T-helper 17 cell (primary cell): Measurements from ENCODE around the gene PTPRD. TPM values are rescaled to one million over a fixed set of nuclear protein-coding genes. Genes with fewer than 3 reads are reported as not detected.

Experiments used
- ATAC-seq: fragments of 150-1000 bp; cut with Tn5 transposase; 2 replicates; pipeline ENCODE4 v1.10.0; 2021; ENCODE audit warnings: mild to moderate bottlenecking, moderate library complexity
- DNase-seq, 3 donors: peaks; one replicate each; pipeline versions ENCODE4 v3.0.0 to v3.0.0-alpha.2; 2020 to 2021
- H3K9me3 ChIP-seq: one replicate; pipeline ENCODE4 v1.7.0; 2013; ENCODE audit warnings: low read length, mild to moderate bottlenecking; ENCODE audit not compliant: control insufficient read depth, poor library complexity, severe bottlenecking
- H3K27ac Mint-ChIP-seq: one replicate; pipeline ENCODE4 v1.8.0; 2022; ENCODE audit warnings: mild to moderate bottlenecking, moderate library complexity, mixed read lengths
- H3K27me3 Mint-ChIP-seq: one replicate; pipeline ENCODE4 v1.8.0; 2022; ENCODE audit warnings: mixed read lengths
- H3K36me3 Mint-ChIP-seq: one replicate; pipeline ENCODE4 v1.8.0; 2022; ENCODE audit warnings: low read depth, mixed read lengths
- H3K4me1 Mint-ChIP-seq: one replicate; pipeline ENCODE4 v1.8.0; 2022; ENCODE audit warnings: mild to moderate bottlenecking, mixed read lengths
- H3K4me3 Mint-ChIP-seq: one replicate; pipeline ENCODE4 v1.8.0; 2022; ENCODE audit warnings: mild to moderate bottlenecking, moderate library complexity, mixed read lengths
- total RNA-seq, 4 donors: library from RNA in 2 of 4; stranded (reverse) in 2 of 4; gene quantifications; one replicate each; pipeline ENCODE4 v1.2.3 and lab custom pipeline; 2022 to 2026

Gene PTPRD
- total RNA-seq, 2 donors from 2014 or later, result not detected

GRCh38 chr9:9560382-9561035, 1052.3 kb downstream of the PTPRD start:
- H3K27ac Mint-ChIP-seq, result no peak overlapping the region
- H3K4me3 Mint-ChIP-seq, result no peak overlapping the region
- no peaks in the 10 kb centered on the region for H3K36me3 Mint-ChIP-seq
- H3K4me1 Mint-ChIP-seq, result no peaks in the 10 kb centered on the region
- ATAC-seq (no peak), DNase-seq (no peak)
- H3K9me3 ChIP-seq, result no peaks in the 10 kb centered on the region
- H3K27me3 Mint-ChIP-seq, result no peaks in the 10 kb centered on the region

- Mint-ChIP-seq H3K4me3 (no peak overlapping the region), H3K36me3 (no peaks in the 10 kb centered on the region), H3K27ac (no peak overlapping the region), H3K4me1 (no peaks in the 10 kb centered on the region), H3K27me3 (no peaks in the 10 kb centered on the region)
- no peaks in the 10 kb centered on the region for H3K9me3 ChIP-seq
- ATAC-seq (no peak), DNase-seq (no peak)
Observed at GRCh38 chr9:9558907-9559306, 1053.9 kb downstream of the PTPRD start.

GRCh38 chr9:9557804-9558334, 1054.9 kb downstream of the PTPRD start:
- no peak overlapping the region for H3K27ac Mint-ChIP-seq
- H3K36me3 Mint-ChIP-seq, result no peaks in the 10 kb centered on the region
- no peaks in the 10 kb centered on the region for H3K9me3 ChIP-seq
- H3K27me3 Mint-ChIP-seq, result no peaks in the 10 kb centered on the region
- H3K4me3 Mint-ChIP-seq, result no peak overlapping the region
- DNase-seq, result no peak
- ATAC-seq, result no peak
- H3K4me1 Mint-ChIP-seq, result no peaks in the 10 kb centered on the region

GRCh38 chr9:9556865-9557803, 1055.7 kb downstream of the PTPRD start:
- H3K27me3 Mint-ChIP-seq, result no peaks in the 10 kb centered on the region
- no peaks in the 10 kb centered on the region for H3K36me3 Mint-ChIP-seq

GRCh38 chr9:9552665-9553064, 1060.1 kb downstream of the PTPRD start:
- H3K27me3 Mint-ChIP-seq, result no peaks in the 10 kb centered on the region
- no peaks in the 10 kb centered on the region for H3K9me3 ChIP-seq
- H3K4me1 Mint-ChIP-seq, result no peaks in the 10 kb centered on the region
- ATAC-seq (no peak), DNase-seq (no peak)
- no peak overlapping the region for H3K4me3 Mint-ChIP-seq
- H3K27ac Mint-ChIP-seq, result no peak overlapping the region
- H3K36me3 Mint-ChIP-seq, result no peaks in the 10 kb centered on the region

More at GRCh38 chr9:9556865-9557803, 1055.7 kb downstream of the PTPRD start:
- H3K9me3 ChIP-seq, result no peaks in the 10 kb centered on the region
- no peak overlapping the region for H3K27ac Mint-ChIP-seq
- H3K4me3 Mint-ChIP-seq, result no peak overlapping the region
- ATAC-seq, result no peak
- H3K4me1 Mint-ChIP-seq, result no peaks in the 10 kb centered on the region
- DNase-seq, result no peak

- Mint-ChIP-seq H3K27ac (no peak overlapping the region), H3K4me3 (no peak overlapping the region), H3K4me1 (no peaks in the 10 kb centered on the region), H3K27me3 (no peaks in the 10 kb centered on the region), H3K36me3 (no peaks in the 10 kb centered on the region)
- no peaks in the 10 kb centered on the region for H3K9me3 ChIP-seq
- DNase-seq (no peak), ATAC-seq (no peak)
Observed at GRCh38 chr9:9538766-9539165, 1074.0 kb downstream of the PTPRD start.

GRCh38 chr9:9538356-9538755, 1074.4 kb downstream of the PTPRD start:
- ATAC-seq, result no peak

GRCh38 chr9:9536523-9536922, 1076.3 kb downstream of the PTPRD start:
- ATAC-seq (no peak), DNase-seq (no peak)
- no peaks in the 10 kb centered on the region for H3K9me3 ChIP-seq
- no peak overlapping the region for H3K4me3 Mint-ChIP-seq
- H3K27me3 Mint-ChIP-seq, result no peaks in the 10 kb centered on the region
- no peak overlapping the region for H3K27ac Mint-ChIP-seq
- no peaks in the 10 kb centered on the region for H3K4me1 Mint-ChIP-seq
- H3K36me3 Mint-ChIP-seq, result no peaks in the 10 kb centered on the region

More at GRCh38 chr9:9538356-9538755, 1074.4 kb downstream of the PTPRD start:
- no peak for DNase-seq
- Mint-ChIP-seq H3K27me3 (no peaks in the 10 kb centered on the region), H3K4me3 (no peak overlapping the region), H3K4me1 (no peaks in the 10 kb centered on the region), H3K27ac (no peak overlapping the region), H3K36me3 (no peaks in the 10 kb centered on the region)
- no peaks in the 10 kb centered on the region for H3K9me3 ChIP-seq

- DNase-seq (no peak), ATAC-seq (no peak)
- no peaks in the 10 kb centered on the region for H3K9me3 ChIP-seq
- no peak overlapping the region for H3K4me3 Mint-ChIP-seq
- H3K4me1 Mint-ChIP-seq, result no peaks in the 10 kb centered on the region
- H3K36me3 Mint-ChIP-seq, result no peaks in the 10 kb centered on the region
- no peaks in the 10 kb centered on the region for H3K27me3 Mint-ChIP-seq
- H3K27ac Mint-ChIP-seq, result no peak overlapping the region
Observed at GRCh38 chr9:9523476-9524139, 1089.2 kb downstream of the PTPRD start.

- Mint-ChIP-seq H3K27me3 (no peaks in the 10 kb centered on the region), H3K36me3 (no peaks in the 10 kb centered on the region), H3K27ac (no peak overlapping the region), H3K4me3 (no peak overlapping the region), H3K4me1 (no peaks in the 10 kb centered on the region)
- no peaks in the 10 kb centered on the region for H3K9me3 ChIP-seq
- DNase-seq (no peak), ATAC-seq (no peak)
Observed at GRCh38 chr9:9522406-9522805, 1090.4 kb downstream of the PTPRD start.

GRCh38 chr9:9521033-9521779, 1091.6 kb downstream of the PTPRD start:
- ATAC-seq, result no peak
- Mint-ChIP-seq H3K4me3 (no peak overlapping the region), H3K36me3 (no peaks in the 10 kb centered on the region), H3K27ac (no peak overlapping the region), H3K4me1 (no peaks in the 10 kb centered on the region), H3K27me3 (no peaks in the 10 kb centered on the region)
- DNase-seq, result no peak
- H3K9me3 ChIP-seq, result no peaks in the 10 kb centered on the region

GRCh38 chr9:9504869-9505268, 1107.9 kb downstream of the PTPRD start:
- Mint-ChIP-seq H3K4me3 (no peak overlapping the region), H3K4me1 (no peaks in the 10 kb centered on the region), H3K27me3 (no peaks in the 10 kb centered on the region), H3K36me3 (no peaks in the 10 kb centered on the region), H3K27ac (no peak overlapping the region)
- no peaks in the 10 kb centered on the region for H3K9me3 ChIP-seq
- no peak for DNase-seq
- ATAC-seq, result no peak
